ENCODE data around the gene LAMA2. TPM values are rescaled to one million over a fixed set of nuclear protein-coding genes. Genes with fewer than 3 reads are reported as not detected.
A peak's percentile ranks its signal among the peaks of the same experiment; 100 is the strongest.

The LAMA2 gene
- total RNA-seq (2021; fragmentation: NEBNext Ultra II Directional; extraction: Animal tissue kit (Norgen Biotek cat#: 25700)) (3.6 and 3.8 TPM in 2 replicates), polyA plus RNA-seq (2011; rRNA removed) (1.3 and 2.4 TPM in 2 replicates), polyA minus RNA-seq (2011; rRNA and poly(A)+ RNA removed) (5.3 and 6.2 TPM in 2 replicates)
- polyA plus RNA-seq (2011; cell fraction: cytosol; rRNA removed), result 1.5 TPM
- 2.8 TPM for polyA plus RNA-seq (2011; cell fraction: nucleus; rRNA removed)
- polyA plus RNA-seq (2012, experiment 1 of 2), result 1.2 to 1.5 TPM (median 1.4 TPM) in 4 replicates
- polyA plus RNA-seq (2012, experiment 2 of 2), result 0.07 TPM
- 6.7 TPM for polyA plus RNA-seq (2013, experiment 1 of 2)
- 6.0 TPM for polyA plus RNA-seq (2013, experiment 2 of 2)
- 1.9 TPM for polyA minus RNA-seq (2011; cell fraction: cytosol; rRNA and poly(A)+ RNA removed)
- polyA minus RNA-seq (2011; cell fraction: nucleus; rRNA and poly(A)+ RNA removed), result 9.7 TPM
- long read RNA-seq, experiment 1, partial matches to known transcripts, result 1 of 3 reads
- long read RNA-seq, experiment 1, other reads (novel, unspliced or antisense), result 2 of 3 reads
- long read RNA-seq, experiment 2, partial matches to known transcripts, result 0 of 2 reads
- long read RNA-seq, experiment 2, other reads (novel, unspliced or antisense), result 2 of 2 reads

- ChIA-PET CTCF (ENCODE audit: partially characterized antibody) (interaction anchor here (0.9 to 1.2 kb wide), 2 partner anchors 18 to 35 kb away, joined by 3 to 4 read pairs; no protein-coding TSS in a partner anchor), POLR2A (ENCODE audit: partially characterized antibody) (interaction anchor here (0.8 kb wide), 1 partner anchor 15 kb away, joined by 3 read pairs; no protein-coding TSS in a partner anchor)
- no peaks in the 10 kb centered on the region for H3K27me3 ChIP-seq (replicated peaks in 1 of 4; ENCODE audit: control insufficient read depth in 3 of 4, extremely low read depth in 1 of 4, insufficient read depth in 3 of 4, low read length in 3 of 4)
- peak within 1 kb of the TSS; percentile 66; the same call in 1 of the 2 replicates for H2BK20ac ChIP-seq (ENCODE audit: low read length)
- H2BK12ac ChIP-seq (ENCODE audit: low read depth, low read length), result peak within 1 kb of the TSS; percentile 60; the same call in 1 of the 2 replicates
- 6% methylated on average over 36 of the region's 36 CpGs; no CpG with 5 or more reads in 1 of the 2 experiments for WGBS, 2 experiments (ENCODE audit: extremely low coverage in 1 of 2, insufficient coverage in 1 of 2, insufficient read length in 1 of 2, insufficient replicate concordance in 2 of 2, low coverage in 1 of 2, low lambda C conversion rate in 2 of 2, missing lambda C conversion rate in 1 of 2)
- peak within 1 kb of the TSS; percentile 66 to 83 for H3K4me2 ChIP-seq (ENCODE audit: insufficient read depth in 1 of 2, low read depth in 2 of 2, low read length in 2 of 2)
- peaks cover 0 to 4% (median 3%) of the 10 kb centered on the region in 4 experiments; a peak in 5 of 7 replicates for H3K4me1 ChIP-seq (replicated peaks in 1 of 4; ENCODE audit: control insufficient read depth in 3 of 4, insufficient read depth in 4 of 4, low read length in 3 of 4)
- H2BK15ac ChIP-seq (ENCODE audit: low read length), result peak within 1 kb of the TSS; percentile 65; the same call in 1 of the 2 replicates
- no peak within 1 kb of the TSS for H4K8ac ChIP-seq (ENCODE audit: extremely low read depth, insufficient read depth, low read length)
- no peak within 1 kb of the TSS for H3K23ac ChIP-seq (ENCODE audit: insufficient read length)
- H4K20me1 ChIP-seq (replicated peaks in 1 of 2; ENCODE audit: control insufficient read depth in 1 of 2, insufficient read depth in 2 of 2, low read length in 2 of 2), result no peaks in the 10 kb centered on the region
- peak within 1 kb of the TSS; percentile 75 for H4K91ac ChIP-seq (replicated peaks; ENCODE audit: insufficient read length, low read length)
- peaks cover 3% of the 10 kb centered on the region; the same call in 1 of the 2 replicates for H3K23me2 ChIP-seq (ENCODE audit: low read depth, low read length)
- peak within 1 kb of the TSS; percentile 93 for H2AFZ ChIP-seq (ENCODE audit: low read length)
- FAIRE-seq (no peak), DNase-seq (ENCODE audit: low read depth in 1 of 2, low spot score in 2 of 2) (peak; percentile 75 to 87)
- peak within 1 kb of the TSS; percentile 93 for H3K18ac ChIP-seq (ENCODE audit: extremely low read depth, low read length)
- H3K4ac ChIP-seq (replicated peaks; ENCODE audit: insufficient read length, low read depth, low read length), result peak within 1 kb of the TSS; percentile 4
- H2BK120ac ChIP-seq (replicated peaks; ENCODE audit: low read depth, low read length), result no peak within 1 kb of the TSS
- H3K56ac ChIP-seq (replicated peaks; ENCODE audit: insufficient read length, low read depth, low read length), result no peak within 1 kb of the TSS
- H3K79me1 ChIP-seq (ENCODE audit: low read depth, low read length), result no peaks in the 10 kb centered on the region
- no peaks in the 10 kb centered on the region for H3K36me3 ChIP-seq (ENCODE audit: control insufficient read depth in 2 of 4, insufficient read depth in 4 of 4, low read length in 3 of 4)
- H2BK5ac ChIP-seq (ENCODE audit: low read depth, low read length), result peak within 1 kb of the TSS; percentile 69; the same call in 1 of the 2 replicates
- H3K9me3 ChIP-seq (ENCODE audit: insufficient read depth in 2 of 2, low read depth in 1 of 2, low read length in 1 of 2), result no peaks in the 10 kb centered on the region
- H3K27ac ChIP-seq (ENCODE audit: low read depth, low read length), result no peak within 1 kb of the TSS
- no peaks in the 10 kb centered on the region for H3K79me2 ChIP-seq (ENCODE audit: control insufficient read depth in 1 of 2, insufficient read depth in 2 of 2, low read length in 2 of 2)
- H3K9ac ChIP-seq (replicated peaks in 1 of 4; ENCODE audit: extremely low read depth in 1 of 4, low read depth in 3 of 4, low read length in 3 of 4), result peak within 1 kb of the TSS in 2 of 4 experiments; percentile 6 to 28; a peak in 1 of 7 replicates
- H3K14ac ChIP-seq (ENCODE audit: insufficient read length), result no peak within 1 kb of the TSS
- H4K5ac ChIP-seq (ENCODE audit: insufficient read length, low read depth, low read length), result no peak within 1 kb of the TSS
- H3K4me3 ChIP-seq (ENCODE audit: extremely low read depth in 1 of 4, insufficient read depth in 2 of 4, low read depth in 3 of 4, low read length in 4 of 4), result peak within 1 kb of the TSS; percentile 38 to 61 (median 48)
- no peak within 1 kb of the TSS for H2AK5ac ChIP-seq (ENCODE audit: low read depth, low read length)
- no peak for TF ChIP-seq TAF7 (optimal IDR thresholded peaks at IDR 0.05; ENCODE audit: borderline replicate concordance, low read depth, low read length)
- no peak; the same call in 1 of the 2 replicates for TF ChIP-seq KDM1A (IDR thresholded peaks at IDR 0.05; ENCODE audit: borderline replicate concordance, low read length)
- no peak for TF ChIP-seq BCL11A (IDR thresholded peaks at IDR 0.05; ENCODE audit: low read depth in 2 of 2, low read length in 2 of 2)
- no peak for TF ChIP-seq TEAD4 (IDR thresholded peaks at IDR 0.05; ENCODE audit: low read depth, low read length)
- peak; percentile 67 for TF ChIP-seq KDM4A (IDR thresholded peaks at IDR 0.05; ENCODE audit: low read depth, low read length, severe bottlenecking)
- TF ChIP-seq NRF1 (IDR thresholded peaks at IDR 0.05; ENCODE audit: low read depth, low read length), result 0 out of 2 replicates have a peak, but pooled peaks have one; percentile 20
- peak in 1 of 2 experiments; percentile 44; a peak in 1 of 3 replicates for TF ChIP-seq POLR2A (IDR thresholded peaks at IDR 0.05; ENCODE audit: control extremely low read depth in 1 of 2, low read depth in 2 of 2, low read length in 2 of 2)
- no peak for TF ChIP-seq POLR2AphosphoS5 (IDR thresholded peaks at IDR 0.05; ENCODE audit: low read depth, low read length)
- no peak for TF ChIP-seq HDAC6 (IDR thresholded peaks at IDR 0.05; ENCODE audit: low read depth, low read length)
- TF ChIP-seq CHD1 (IDR thresholded peaks at IDR 0.05; ENCODE audit: low read depth, low read length), result peak; percentile 21; the same call in 1 of the 2 replicates
These were observed at the start of gene LAMA2 for GRCh38 chr6:128882991-128883611. TSS of gene LAMA2 (plus strand) at chr6:128883138. CDS start at chr6:128883246, 108 bp downstream.
